ENCODE measurements around the gene UBN2.

DNA sequence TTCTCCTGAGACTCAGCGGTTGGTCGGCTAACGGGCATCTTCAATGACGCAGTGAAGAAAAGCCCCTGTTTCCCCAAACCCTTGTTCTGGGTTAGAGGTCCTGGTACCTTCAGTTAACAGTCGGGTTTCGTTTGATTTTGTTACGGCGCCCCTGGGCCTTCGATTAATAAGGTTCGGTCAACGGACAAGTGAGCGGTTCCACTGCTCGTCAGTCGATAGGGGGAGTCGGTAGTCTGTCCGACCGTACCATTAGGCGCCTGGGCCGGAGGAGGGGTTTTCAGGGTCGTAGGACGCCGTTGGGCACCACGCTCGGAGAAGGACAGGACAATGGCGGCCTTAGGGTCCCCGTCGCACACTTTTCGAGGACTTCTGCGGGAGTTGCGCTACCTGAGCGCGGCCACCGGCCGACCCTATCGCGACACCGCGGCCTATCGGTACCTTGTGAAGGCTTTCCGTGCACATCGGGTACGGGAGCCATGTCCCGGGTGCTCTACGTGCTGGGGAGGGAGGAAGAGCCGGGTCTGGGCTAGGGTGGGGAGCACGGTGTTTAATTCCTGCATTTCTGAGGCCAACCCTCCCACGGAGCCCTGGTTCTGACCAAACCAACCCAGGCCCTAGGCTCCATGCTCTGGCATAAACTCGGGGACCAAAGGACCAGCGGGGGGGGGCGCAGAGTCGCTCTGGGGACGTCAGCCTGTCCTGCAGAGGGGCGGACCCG is 110.2 kb downstream of the UBN2 start, which contains the start of gene FMC1:
- TF ChIP-seq ELF1 (IDR thresholded peaks at IDR 0.05; ENCODE audit: borderline replicate concordance, low read depth), result no peak
- TF ChIP-seq, protein P1, sequence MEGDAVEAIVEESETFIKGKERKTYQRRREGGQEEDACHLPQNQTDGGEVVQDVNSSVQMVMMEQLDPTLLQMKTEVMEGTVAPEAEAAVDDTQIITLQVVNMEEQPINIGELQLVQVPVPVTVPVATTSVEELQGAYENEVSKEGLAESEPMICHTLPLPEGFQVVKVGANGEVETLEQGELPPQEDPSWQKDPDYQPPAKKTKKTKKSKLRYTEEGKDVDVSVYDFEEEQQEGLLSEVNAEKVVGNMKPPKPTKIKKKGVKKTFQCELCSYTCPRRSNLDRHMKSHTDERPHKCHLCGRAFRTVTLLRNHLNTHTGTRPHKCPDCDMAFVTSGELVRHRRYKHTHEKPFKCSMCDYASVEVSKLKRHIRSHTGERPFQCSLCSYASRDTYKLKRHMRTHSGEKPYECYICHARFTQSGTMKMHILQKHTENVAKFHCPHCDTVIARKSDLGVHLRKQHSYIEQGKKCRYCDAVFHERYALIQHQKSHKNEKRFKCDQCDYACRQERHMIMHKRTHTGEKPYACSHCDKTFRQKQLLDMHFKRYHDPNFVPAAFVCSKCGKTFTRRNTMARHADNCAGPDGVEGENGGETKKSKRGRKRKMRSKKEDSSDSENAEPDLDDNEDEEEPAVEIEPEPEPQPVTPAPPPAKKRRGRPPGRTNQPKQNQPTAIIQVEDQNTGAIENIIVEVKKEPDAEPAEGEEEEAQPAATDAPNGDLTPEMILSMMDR (IDR thresholded peaks at IDR 0.05 in 2 of 3, conservative IDR thresholded peaks at IDR 0.05 in 1 of 3; ENCODE audit: borderline replicate concordance in 1 of 3, insufficient read depth in 1 of 3, low read depth in 2 of 3, low read length in 2 of 3), result 0 out of 6 replicates have a peak, but pooled peaks of 1 of the 3 experiments have one; percentile 18
